Activated T-cell treated with anti-CD3 and anti-CD28 coated beads, Interleukin-2, amount 50 U/mL, for 1 hour (primary cell): ENCODE results near the gene POLE.

Source experiments
- DNase-seq: peaks from one replicate; pipeline ENCODE4 v3.0.0-alpha.2; 2020

The POLE gene

DNA sequence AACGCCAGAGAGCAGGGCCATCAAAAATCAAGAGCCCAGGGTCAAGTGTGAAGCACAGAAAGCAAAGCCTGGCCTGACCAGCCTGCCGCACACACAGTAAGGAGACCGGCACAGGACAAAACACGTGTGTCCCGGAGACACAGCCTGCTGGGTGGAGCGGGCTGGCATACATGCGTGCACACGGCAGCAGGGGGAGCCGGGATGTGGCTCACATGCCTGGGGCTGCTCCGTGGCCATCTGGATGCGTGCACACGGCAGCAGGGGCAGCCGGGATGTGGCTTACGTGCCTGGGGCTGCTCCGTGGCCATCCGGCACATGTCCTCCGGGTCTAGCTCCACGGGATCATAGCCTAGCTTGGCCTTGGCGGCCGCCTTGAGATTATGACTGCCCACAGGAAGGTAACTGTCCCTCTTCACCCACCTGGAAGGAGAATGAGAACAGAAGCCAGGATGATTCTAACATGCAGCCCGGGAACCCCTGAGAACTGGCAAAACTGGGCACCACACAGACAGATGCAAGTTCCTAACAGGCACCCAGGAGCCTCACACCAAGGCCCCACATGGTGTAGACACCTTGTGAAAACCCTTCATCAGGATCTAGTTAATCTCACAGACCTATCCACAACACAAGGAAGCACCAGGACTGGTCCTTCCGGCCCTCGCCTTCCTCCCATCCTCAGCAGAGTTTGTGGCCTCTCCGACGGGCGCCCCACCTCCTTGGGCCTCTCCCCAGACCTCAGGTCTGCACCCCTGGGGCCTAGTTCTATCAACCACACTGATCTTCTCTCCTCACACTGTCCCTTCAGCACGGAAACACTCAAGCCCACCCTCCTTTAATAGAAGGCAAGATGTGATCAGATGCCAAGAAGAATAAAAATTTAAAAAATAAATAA, 13.6 kb downstream of the POLE start:
- no peak for DNase-seq

DNA sequence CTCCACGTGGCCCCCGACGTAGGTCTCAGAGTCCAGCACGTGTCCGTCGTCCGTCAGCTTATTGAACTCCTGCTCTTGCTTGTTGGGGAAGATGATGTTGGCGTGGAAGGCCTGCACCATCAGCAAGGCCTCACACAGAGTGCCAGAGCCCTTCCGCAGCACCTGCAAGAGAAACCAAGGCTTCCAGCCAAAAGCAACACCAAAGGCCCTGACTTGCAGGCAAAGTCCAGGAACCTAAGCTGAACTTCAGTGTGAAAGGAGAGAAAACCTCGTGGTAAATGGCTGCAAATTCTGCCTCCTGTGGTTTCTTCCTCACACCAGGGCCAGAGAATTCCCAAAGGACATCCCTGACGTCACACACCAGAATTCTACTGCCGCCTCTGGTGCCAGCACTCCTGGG, 14.5 kb downstream of the POLE start:
- DNase-seq: no peak

DNA sequence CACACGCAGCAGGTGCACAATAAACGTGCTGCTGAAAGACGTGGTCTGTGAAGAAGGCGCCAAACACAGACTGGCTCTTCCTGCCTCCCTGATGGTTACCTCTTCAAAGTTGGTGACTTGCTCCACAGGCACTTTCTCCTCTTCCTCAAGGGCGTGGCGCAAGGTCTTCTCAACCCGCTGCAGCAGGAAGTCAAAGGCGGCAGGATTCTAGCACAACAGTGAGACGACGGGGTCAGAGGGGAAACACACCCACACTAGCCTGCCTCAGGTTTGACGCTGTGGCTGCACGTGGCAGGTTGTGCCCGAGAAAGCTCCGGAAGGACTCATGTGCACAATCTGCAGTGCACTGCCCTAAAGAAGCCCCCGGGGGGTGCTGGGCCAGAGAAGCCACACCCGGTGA, 15.0 kb downstream of the POLE start:
- no peak for DNase-seq

DNA sequence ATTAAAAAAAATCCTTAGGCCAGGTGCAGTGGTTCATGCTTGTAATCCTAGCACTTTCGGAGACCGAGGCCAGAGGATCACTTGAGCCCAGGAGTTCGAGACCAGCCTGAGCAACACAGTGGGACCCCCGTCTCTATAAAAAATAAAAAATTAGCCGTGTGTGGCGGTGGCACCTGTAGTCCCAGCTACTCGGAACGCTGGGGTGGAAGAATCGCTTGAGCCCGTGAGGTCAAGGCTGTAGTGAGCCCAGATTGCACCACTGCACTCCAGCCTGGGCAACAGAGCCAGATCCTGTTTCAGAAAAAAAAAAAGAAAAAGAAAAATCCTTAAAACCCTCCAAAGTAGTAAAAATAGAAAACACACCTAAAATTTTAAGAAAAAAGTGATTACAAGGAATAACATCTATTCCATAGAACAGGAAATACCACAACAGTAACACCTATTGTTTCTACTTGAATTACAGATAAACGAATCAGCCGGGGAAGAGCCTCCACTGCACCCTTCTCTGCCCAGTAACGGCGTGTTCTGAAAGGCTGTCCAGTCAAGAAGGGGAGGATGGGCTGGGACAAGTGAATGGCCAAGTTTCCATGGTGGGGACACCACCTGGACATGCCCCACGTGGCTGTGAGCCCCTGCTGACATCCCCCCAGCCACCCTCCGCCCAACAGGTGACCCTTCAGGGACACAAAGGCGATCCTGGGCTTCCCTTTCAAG, 17.8 kb downstream of the POLE start:
- no peak for DNase-seq

DNA sequence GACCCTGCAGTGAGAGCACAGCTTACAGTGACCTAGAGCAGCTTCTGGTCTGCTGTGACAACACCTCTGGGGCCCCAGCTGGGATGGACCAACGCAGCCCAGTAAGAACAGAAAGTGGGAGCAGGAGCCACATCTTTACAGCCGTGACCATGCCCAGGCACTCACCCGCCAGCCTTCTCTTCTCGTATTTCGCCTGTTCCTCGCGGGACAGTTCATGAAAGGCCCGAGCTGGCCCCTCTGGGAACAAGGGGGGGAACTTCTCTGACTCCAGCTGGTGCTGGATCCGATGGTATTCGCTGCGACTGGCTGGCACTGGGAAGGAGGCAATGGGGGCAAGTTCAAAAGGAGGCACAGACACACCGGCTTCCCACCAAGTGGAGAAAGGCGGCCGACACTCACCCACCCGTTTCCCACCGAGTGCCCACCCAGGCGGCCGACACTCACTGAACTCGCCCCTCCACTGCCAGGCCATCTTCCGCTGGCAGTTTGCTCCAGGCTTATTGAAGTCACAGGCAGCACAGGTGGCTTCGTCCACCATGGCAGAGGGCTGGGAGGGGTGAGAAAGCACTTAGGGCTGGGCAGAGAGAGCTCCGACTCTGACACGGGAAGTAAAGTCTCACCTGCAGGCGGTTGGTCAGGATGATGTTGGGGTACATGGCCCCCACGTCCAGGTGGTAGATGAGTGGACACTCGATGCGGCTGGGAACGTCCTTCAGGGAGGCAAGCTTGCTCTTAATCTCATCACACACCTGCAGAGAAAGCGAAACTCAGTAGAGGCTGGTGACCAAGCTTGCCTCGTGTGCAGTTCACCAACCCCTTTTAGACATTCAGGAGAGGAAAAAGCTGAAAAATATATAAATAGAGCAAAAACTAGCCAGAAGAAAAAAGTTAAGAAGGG, 18.7 kb downstream of the POLE start:
- DNase-seq: no peak

DNA sequence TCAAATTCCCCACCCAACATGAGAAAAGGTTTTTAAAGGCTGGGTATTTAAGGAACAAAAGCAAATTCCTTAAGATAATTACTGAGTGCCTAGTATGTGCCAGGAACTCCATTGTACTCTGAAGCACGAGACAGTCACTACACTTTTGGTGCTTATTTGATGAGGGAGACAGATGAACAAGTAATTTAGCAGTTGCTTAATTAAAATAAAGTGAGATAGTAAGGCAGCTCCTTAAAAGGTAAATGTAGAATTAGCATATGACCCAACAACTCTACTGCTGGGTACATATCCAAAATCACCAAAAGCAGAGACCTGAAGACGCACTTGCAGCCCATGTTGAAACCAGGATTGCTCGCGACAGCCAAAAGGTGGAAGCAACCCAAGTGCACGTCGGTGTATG, 21.3 kb downstream of the POLE start:
- no peak for DNase-seq

DNA sequence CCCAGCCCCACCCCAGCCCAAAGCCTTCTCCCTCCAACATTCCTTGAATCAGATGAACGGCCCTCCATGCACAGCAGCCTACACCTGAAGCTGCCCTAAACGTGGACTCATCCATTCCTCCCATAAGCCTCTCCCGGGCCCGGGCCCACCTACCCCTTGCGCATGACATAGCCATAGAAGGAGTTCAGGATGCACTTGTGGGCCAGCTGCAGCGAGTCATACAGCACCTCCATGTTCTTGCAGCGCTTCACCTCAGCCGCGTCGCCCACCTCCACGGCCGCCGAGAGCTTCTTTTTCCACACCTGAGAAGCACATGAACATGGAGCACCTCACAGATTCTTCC, 22.0 kb downstream of the POLE start:
- DNase-seq: no peak

DNA sequence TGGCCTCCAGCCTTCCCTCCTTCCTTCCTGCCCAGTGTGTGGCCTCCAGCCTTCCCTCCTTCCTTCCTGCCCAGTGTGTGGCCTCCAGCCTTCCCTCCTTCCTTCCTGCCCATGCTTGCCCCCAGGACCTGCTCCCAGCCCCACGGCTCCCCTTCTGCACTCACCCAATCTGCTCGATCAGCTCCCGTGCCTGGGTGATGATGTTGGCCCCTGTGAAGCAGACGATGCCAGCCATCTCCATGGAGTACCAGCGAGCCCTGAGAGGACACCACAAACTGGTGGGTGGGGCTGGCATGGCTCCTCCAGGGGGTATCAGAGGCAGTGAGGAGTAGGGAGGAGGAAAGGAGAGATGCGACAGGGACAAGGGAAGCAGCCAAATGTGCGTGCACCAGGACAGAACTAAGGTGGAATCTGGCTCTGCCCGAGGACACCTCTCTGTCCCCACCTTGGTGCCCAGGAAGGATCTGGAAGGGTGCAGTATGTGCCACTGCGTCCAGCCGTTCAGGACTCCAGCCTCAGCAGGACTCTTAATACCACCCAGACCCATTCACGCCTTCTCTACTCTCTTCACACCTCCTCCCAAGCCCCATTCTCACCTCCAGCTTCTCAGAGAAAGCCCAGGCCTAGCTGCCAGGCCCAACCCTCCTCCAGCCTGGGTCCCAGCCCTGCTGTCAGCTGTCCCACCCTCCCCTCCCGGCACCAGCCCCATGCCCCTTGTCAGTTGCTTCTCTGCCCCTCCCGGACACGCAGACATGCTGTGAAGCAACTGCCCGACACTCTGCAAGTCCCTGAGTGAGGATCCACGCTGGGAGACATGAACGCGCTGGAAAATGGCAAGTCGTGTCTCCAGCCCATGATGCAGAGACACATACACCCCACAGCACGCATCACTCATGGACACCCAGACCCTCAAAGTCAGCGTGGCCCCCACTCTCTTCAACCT, 22.7 kb downstream of the POLE start:
- DNase-seq: no peak

DNA sequence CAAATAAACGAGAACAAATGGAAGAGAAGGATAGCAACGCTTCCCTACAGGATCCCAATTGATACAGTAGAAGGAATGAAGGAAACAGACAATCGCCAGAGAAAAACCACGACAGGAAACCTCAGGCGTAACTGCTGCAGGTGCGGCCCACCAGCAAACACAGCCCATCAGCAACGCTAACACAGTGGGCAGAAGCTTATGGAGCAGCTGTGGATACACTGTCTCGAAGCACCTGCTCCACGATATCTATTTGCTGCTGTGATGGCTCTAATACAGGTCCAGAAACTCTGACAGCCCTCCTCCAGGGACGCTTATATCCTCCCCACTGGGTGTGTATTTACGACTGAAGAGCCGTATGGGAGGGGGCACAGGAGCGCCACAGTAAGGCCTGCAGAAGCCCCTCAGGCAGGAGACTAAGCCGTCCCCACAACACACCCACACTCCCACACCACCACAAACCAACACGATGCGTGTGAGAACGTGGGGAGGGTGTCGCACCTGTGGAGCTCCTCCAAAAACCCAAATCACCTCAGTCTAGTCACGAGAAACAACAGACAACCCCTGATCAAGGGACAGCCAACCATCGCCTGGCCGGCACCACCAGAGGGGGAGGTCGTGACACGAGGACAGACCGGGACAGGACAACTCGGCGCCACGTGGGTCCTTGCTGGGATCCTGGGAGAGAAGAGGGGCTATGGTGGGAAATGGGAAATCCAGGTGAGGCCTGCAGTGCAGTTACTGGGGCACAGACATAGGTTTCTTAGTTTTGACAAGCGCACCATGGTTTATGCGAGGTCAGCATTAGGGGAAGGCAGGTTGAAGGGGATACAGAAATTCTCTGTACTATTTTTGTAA, 24.0 kb downstream of the POLE start:
- DNase-seq: no peak

DNA sequence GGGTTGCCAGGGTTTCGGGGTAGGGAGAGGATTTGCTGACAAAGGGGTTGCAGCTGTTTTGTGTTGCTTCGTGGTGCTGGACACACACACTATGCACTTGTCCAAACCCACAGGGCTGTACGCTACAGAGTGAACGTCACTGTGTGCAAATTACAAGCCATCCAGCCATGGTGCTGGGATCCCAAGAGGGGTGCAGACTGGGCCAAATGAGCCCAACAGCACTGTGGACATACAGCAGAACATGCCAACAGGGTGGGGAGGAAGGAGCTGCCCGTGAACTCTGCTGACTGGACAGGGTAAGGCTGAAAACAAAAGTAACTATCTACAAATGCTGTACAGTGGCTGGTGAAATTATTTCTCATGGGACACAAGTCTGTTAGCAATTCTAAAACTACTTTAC, 25.2 kb downstream of the POLE start:
- DNase-seq: no peak

DNA sequence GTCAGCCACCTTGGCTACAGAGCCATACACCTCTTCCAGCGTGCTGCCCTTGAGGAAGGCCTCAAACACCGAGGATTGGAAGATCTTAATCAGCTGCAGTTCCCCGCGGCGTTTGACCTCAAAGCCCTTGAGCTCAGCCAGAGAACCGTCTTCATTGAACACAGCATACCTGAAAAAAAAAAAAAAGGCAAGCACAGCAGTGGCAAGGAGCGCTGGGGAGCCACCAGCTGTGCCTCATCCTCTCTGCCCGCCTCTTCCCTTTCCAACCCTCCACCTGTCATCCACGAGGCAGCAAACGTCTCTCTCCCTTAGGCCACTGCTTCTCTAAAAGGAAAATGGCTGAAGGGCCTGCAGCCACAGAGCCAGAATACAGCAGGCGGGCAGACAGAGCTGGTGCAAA, 26.1 kb downstream of the POLE start:
- no peak for DNase-seq

DNA sequence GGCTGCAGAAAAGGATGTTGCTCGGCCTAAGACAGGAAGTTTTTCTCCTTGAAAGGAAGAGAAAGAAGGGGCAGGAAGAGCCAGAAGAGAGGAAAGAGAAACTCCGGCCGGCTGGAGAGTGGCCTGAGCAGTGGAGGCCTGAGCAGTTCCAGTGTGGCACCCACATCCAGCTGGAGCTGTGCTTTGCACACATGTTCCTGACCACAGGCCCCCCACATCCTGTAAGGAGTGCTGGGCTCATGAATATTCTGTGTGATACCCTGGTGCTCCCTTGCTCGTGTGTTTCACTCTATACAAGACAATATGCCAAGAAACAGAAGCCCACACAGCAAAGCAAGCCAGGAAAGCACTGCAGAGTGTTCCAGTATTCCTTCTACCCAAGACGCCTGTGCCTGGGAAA, 27.1 kb downstream of the POLE start:
- DNase-seq: no peak

DNA sequence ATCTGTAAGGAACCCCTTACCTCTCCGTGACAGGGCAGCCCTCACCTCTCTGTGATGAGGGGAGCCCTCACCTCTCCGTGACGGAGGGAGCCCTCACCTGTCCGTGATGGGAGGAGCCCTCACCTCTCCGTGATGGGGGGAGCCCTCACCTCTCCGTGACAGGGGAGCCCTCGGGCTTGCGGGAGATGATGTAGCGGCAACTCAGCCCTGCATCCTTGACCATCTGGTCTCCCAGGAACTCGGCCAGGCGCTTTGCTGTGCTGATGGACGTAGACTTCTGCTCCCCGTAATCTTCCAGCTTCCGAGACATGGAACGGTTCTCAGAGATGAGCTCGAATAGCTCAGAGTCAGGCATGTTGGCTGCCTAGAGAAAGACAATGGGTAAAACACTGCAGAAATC, 28.0 kb downstream of the POLE start:
- no peak for DNase-seq

DNA sequence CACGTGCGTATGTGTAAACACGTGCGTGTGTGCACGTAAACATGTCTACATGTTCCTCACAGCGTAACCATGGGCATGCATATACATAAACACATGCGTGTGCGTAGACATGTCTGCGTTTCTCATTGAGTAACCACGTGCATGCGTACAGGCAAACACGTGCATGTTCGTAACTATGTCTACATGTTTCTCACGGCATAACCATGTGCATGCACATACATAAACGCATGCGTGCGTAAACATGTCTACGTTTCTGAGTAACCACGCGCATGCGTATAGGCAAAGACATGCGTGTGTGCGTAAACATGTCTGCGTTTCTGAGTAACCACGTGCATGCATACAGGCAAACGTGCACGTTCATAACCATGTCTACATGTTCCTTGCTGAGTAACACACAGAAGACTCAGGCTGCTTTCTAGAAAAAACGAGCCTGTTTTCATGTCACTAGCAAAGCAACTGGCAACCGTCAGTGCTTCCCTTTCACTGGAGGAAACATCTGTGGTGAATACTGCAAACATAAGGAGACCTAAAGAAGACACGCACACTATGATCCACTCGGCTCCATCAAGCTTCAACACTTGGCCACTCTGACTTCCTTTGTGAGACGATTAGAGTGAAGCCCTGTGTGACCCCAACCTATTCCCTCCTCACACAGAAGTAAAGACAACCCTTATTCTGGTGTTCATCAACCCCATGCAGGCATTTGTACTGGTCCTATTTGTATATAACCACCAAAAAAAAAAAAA, 28.8 kb downstream of the POLE start:
- DNase-seq: no peak

DNA sequence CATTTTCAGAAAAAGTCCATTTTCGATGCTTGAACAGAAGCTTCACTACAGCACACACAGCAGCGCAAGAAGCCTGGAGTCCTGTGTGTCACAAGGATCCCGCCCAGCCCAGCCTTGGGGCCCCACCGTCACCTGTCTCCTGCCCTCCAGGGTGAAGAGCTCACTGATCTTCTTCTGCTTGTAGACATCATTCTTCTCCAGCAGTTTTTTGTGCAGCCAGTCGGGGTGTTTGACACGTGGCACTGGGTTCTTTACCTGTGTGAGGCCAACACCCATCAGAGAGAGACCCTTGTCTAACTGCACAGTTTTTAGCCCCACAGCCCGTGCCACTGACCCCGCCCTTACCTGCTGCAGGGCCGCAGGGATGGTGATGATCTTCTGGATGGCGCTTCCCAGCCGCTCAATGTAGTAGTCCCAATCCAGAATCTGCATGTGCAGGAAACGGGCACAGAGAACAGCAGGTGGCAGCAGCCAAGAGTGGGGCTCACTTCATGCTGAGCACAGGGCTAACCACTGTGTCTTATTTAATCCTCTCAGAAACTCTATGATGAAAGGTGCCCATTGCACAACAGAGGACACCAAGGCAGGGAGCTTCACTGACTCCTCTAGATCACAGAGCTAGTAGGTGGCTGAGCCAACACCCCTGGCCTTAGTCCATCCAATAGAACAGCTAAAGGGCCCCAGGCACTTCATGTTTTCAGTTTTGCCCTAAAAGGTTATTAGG, 30.0 kb downstream of the POLE start:
- no peak for DNase-seq

DNA sequence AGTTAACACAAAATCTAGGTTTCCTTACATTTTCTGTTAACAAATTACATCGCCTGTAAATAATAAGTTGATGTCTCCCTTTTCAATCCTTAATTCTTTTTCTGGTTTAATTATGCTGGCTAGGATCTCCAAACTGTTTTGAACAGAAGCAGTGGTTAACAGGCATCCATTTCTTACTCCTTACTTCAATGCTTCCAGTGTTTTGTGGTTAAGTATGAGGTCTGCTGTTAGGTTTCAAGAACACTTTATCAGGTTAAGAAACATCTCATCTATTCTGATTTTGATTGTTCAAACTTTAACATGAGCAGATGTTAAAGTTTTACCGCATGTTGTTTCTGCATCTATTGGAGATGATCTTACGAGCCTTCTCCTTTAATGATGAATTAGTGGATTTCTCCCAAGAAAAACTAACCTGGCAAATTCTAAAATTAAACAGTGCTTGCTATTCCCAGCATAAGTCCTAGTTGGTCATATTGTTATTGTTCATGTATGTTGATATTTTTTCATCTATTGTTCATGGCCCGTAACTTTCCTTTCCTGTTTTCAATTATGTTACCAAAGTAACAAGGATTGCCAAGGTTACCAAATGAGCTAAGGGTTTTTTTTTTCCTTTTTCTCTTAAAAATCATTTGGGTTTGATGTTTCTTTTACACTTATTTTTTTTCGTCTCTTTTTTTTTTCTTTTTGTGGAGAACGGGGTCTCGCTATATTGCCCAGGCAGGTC, 33.4 kb downstream of the POLE start:
- no peak for DNase-seq

DNA sequence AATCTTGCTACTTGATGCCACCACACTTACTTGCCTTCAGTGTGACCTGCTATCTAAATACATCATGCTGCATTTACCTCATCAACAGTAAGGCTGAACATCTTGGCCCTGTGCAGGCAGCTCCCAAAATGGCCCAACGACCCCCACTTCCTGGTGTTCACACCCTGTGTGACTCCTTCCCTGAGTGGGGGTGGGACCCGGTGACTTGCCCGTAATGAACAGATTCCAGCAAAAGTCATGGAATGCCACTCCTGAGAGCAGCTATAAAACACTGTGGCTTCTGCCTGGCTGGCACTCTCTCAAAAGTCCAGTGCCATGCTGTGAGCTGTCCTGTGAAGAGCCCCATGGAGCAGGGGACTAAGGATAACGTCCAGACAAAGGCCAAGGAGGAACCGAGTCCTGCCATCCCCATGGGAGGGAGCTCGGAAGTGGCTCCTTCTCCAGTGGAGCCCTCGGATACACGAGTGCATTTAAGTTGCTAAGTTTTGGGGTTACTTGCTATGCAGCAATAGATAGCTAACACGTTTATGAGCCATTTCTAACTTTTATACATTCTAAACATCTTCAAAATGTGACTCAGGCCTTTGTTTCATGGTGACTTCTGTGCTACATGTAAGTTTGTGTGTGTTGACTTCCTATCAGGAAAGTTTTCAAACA, 35.6 kb downstream of the POLE start:
- no peak for DNase-seq

DNA sequence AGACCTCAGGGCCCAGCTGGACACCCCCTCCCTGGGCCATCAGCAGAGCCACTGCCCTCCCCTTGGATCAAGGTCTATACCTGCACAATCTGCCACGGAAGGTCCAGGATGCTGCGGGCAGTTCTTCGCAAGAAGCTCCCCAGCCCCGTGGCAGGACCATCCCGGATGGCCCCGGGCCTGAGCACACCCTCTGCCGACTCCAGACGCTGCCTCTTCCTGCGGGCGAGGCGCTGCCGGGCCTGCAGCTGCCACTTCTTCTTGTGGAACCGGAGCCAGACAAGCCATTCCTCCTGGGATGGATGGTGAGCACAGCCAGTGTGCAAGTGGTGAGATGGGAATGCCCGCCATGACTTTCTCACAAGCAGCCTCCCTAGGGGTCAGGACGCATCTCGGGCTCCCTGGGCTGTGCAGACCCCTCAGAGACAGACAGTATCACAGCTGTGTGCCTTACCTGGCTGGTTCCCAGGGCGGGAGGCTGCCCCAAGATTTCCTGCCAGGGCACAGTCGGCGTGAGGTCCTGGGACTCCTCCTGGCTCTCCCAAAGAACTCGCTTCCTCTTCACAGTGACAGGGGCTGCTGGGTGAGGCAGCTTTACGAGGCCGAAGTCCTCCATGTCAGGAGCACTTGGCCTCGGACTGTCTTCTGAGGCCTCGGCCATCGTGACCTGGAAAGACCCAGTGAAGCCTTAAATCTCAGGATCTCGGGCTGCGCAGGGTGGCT, 37.8 kb downstream of the POLE start:
- no peak for DNase-seq
